BLaER1 (cell line): ENCODE data around the gene MAST2.
"Not testable (repeated sequence)": the region's sequence is repeated elsewhere in the genome, so short reads cannot be mapped to it uniquely, and the experiment has no call there.

Source experiments
- H3K27ac ChIP-seq: shearing (Covaris generic); formaldehyde crosslinking; 2 replicates; pipeline ENCODE4 v1.8.1; 2022
- H3K27me3 ChIP-seq: shearing (Covaris generic); formaldehyde crosslinking; 2 replicates; pipeline ENCODE4 v1.8.1; 2022
- H3K36me3 ChIP-seq: shearing (Covaris generic); formaldehyde crosslinking; 2 replicates; pipeline ENCODE4 v1.8.1; 2022
- H3K4me1 ChIP-seq: shearing (Covaris generic); formaldehyde crosslinking; 2 replicates; pipeline ENCODE4 v1.8.1; 2022
- H3K4me2 ChIP-seq: shearing (Covaris generic); formaldehyde crosslinking; 2 replicates; pipeline ENCODE4 v1.8.1; 2022
- H3K4me3 ChIP-seq: shearing (Covaris generic); formaldehyde crosslinking; 2 replicates; pipeline ENCODE4 v1.8.1; 2022
- H3K9ac ChIP-seq: shearing (Covaris generic); formaldehyde crosslinking; 2 replicates; pipeline ENCODE4 v1.8.1; 2022
- H3K9me3 ChIP-seq: shearing (Covaris generic); formaldehyde crosslinking; 2 replicates; pipeline ENCODE4 v1.8.1; 2022
- H4K20me1 ChIP-seq: shearing (Covaris generic); formaldehyde crosslinking; 2 replicates; pipeline ENCODE4 v1.8.1; 2022
- Cebpa-rat ChIP-seq: shearing (Covaris generic); IDR thresholded peaks from 2 replicates; pipeline ENCODE4 v1.8.1; 2022

MAST2 gene

DNA sequence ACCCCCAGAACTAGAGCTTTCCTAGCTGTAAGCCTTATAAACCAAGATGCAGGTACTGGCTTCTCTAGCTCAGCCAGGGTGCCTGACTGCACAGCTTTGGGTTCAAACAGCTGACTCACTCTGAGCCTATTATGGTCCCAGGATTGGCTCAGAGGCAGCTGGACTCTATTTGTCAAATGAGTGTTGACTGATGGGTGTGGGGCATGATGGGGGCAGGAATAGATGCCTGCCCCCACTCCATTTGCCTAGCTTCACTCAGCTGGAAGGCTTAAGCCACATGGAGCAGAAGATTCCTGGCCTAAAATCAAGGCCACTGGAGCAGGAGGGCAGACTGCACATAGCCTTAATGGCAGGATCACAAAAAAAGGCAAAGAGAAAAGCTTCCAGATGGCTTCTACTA lies 238.6 kb downstream of the MAST2 start:
- H3K9ac ChIP-seq: no peak overlapping the region
- no peak for TF ChIP-seq Cebpa-rat
- H3K36me3 ChIP-seq: peaks cover 92% of the 10 kb centered on the region
- peaks cover 36% of the 10 kb centered on the region for H3K4me1 ChIP-seq
- H3K9me3 ChIP-seq: no peaks in the 10 kb centered on the region
- peak overlapping the region; percentile 65; the same call in 1 of the 2 replicates for H3K4me2 ChIP-seq
- no peak overlapping the region for H3K27ac ChIP-seq
- H3K27me3 ChIP-seq: no peaks in the 10 kb centered on the region
- H4K20me1 ChIP-seq: peaks cover 26% of the 10 kb centered on the region; the same call in 1 of the 2 replicates
- H3K4me3 ChIP-seq: no peak overlapping the region

DNA sequence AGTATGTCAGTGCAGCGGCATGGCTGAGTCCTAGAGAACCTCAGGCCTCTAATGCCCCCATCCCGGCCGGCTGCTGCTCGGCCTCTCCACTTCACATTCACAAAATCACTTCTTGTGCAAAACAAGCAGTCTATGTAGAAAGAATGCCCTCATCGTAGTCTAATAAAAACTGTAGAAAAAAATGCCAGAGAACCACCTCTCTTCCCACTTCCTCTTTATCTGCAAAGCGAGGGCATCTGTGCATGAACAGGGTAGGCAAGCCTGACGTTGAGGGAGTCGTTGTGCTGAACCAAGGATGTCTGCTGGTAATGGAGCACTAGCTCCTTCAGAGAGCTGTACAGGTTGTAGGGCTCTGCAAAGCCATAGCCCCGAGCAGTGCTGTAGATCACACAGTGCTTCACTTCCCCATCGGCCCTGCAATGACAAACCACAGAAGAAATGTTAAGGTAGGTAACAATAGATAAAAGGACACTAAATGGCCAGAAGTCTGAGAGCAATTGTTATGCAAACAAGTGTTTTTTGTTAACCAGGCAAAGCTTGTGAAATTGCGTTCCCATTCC lies 240.1 kb downstream of the MAST2 start:
- Histone ChIP-seq H3K27ac (peak overlapping the region; percentile 40), H3K9ac (no peak overlapping the region; the same call in 1 of the 2 replicates), H3K4me2 (peak overlapping the region; percentile 65), H3K4me1 (peaks cover 36% of the 10 kb centered on the region), H3K4me3 (no peak overlapping the region), H4K20me1 (peaks cover 12% of the 10 kb centered on the region; the same call in 1 of the 2 replicates), H3K27me3 (no peaks in the 10 kb centered on the region), H3K9me3 (no peaks in the 10 kb centered on the region), H3K36me3 (peaks cover 96% of the 10 kb centered on the region)
- no peak for TF ChIP-seq Cebpa-rat

DNA sequence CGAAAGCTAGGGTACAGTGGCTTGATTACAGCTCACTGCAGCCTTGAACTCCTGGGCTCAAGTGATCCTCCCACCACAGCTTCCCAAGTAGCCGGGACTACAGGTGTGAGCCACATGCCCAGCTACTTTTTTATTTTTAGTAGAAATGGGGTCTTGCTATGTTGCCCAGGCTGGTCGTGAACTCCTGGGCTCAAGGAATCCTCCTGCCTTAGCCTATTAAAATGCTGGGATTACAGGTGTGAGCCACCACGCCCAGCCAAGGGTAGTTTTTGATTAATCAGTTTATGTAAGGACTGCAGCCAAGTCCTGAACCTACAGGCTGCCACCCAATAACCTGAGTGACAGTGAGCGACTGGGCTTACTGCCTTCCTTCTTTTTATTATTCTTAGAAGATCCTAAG lies 240.7 kb downstream of the MAST2 start:
- no peak overlapping the region for H3K9ac ChIP-seq
- H3K27ac ChIP-seq: peak overlapping the region; percentile 40; the same call in 1 of the 2 replicates
- H3K27me3 ChIP-seq: no peaks in the 10 kb centered on the region
- TF ChIP-seq Cebpa-rat: no peak
- peak overlapping the region; percentile 65 for H3K4me2 ChIP-seq
- H3K9me3 ChIP-seq: no peaks in the 10 kb centered on the region
- H3K36me3 ChIP-seq: peaks cover 96% of the 10 kb centered on the region
- peaks cover 36% of the 10 kb centered on the region for H3K4me1 ChIP-seq
- no peak overlapping the region for H3K4me3 ChIP-seq
- H4K20me1 ChIP-seq: peaks cover 11% of the 10 kb centered on the region; the same call in 1 of the 2 replicates

DNA sequence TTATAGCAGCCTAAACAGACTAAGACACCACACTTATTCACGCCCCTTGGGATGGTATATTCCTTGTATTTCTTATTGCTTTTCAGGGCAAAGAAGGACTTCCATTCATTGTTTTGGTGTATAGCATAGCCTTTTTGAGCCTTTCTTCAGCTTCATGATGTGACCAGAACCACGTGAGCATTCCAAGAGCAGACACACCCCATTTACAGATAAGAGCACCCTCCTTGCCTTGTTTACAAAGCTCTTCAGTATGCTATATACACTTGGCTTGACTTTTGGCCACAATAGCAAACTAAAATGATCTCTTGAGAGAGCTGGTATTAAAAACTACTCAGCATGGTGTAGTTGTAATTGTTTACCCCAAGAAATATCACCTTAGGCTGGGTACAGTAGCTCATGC lies 250.3 kb downstream of the MAST2 start:
- Histone ChIP-seq H3K4me2 (no peak overlapping the region), H3K36me3 (peaks cover 97% of the 10 kb centered on the region), H4K20me1 (peaks cover 5% of the 10 kb centered on the region; the same call in 1 of the 2 replicates), H3K9me3 (peaks cover 2% of the 10 kb centered on the region; the same call in 1 of the 2 replicates), H3K27me3 (no peaks in the 10 kb centered on the region), H3K9ac (no peak overlapping the region), H3K4me1 (no peaks in the 10 kb centered on the region), H3K4me3 (no peak overlapping the region), H3K27ac (no peak overlapping the region)
- no peak for TF ChIP-seq Cebpa-rat

DNA sequence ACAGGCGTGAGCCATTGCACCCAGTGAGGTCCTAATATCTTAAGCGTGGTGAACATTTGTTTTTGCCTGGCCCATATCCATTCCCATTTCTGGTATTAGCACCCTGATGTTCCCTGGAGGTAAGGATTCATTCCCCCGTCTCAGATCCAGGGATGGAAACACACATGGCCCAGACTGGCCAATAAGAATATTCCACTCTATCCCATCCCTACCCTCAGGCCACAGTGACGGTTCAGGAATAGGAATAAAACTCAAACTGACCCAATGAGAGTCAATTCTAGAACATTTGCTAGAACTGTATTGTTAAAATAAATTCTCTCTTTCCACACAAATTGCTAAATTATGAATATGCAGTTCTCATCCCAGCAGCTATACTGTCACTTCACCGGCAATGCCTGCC lies 252.9 kb downstream of the MAST2 start:
- H3K27ac ChIP-seq: no peak overlapping the region
- H3K9ac ChIP-seq: no peak overlapping the region
- no peak overlapping the region for H3K4me3 ChIP-seq
- no peaks in the 10 kb centered on the region for H3K27me3 ChIP-seq
- TF ChIP-seq Cebpa-rat: no peak
- no peaks in the 10 kb centered on the region for H3K4me1 ChIP-seq
- peaks cover 97% of the 10 kb centered on the region for H3K36me3 ChIP-seq
- H3K9me3 ChIP-seq: peaks cover 23% of the 10 kb centered on the region
- H4K20me1 ChIP-seq: peaks cover 5% of the 10 kb centered on the region; the same call in 1 of the 2 replicates
- H3K4me2 ChIP-seq: no peak overlapping the region

DNA sequence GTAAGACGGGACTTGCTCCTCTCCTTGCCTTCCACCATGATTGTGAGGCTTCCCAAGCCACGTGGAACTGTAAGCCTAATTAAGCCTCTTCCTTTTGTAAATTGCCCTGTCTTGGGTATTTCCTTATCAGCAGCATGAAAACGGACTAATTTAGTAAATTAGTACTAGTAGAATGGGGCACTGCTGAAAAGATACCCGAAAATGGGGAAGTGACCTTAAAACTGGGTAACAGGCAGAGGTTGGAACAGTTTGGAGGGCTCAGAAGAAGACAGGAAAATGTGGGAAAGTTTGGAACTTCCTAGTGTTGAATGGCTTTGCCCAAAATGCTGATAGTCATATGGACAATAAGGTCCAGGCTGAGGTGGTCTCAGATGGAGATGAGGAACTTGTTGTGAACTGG lies 253.8 kb downstream of the MAST2 start:
- H3K9ac ChIP-seq, H3K27me3 ChIP-seq, H3K4me2 ChIP-seq, H3K4me1 ChIP-seq, H4K20me1 ChIP-seq, H3K27ac ChIP-seq, H3K4me3 ChIP-seq: not testable (repeated sequence)
- Histone ChIP-seq H3K36me3 (peaks cover 98% of the 10 kb centered on the region), H3K9me3 (peaks cover 23% of the 10 kb centered on the region)

DNA sequence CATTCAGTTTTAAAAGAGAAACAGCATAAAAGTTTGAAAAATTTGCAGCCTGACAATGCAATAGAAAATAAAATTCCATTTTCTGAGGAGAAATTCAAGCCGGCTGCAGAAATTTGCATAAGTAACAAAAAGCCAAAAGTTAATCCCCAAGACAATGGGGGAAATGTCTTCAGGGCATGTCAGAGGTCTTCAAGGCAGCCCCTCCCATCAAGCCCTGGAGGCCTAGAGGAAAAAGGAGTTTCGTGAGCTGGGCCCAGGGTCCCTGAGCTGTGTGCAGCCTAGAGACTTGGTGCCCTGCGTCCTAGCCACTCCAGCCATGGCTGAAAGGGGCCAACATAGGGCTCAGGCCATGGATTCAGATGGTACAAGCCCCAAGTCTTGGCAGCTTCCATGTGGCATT lies 254.4 kb downstream of the MAST2 start:
- Histone ChIP-seq H4K20me1 (peaks cover 5% of the 10 kb centered on the region; the same call in 1 of the 2 replicates), H3K4me3 (no peak overlapping the region), H3K27ac (no peak overlapping the region), H3K9ac (no peak overlapping the region), H3K4me2 (no peak overlapping the region), H3K27me3 (no peaks in the 10 kb centered on the region), H3K9me3 (peaks cover 23% of the 10 kb centered on the region), H3K4me1 (peaks cover 7% of the 10 kb centered on the region), H3K36me3 (peaks cover 100% of the 10 kb centered on the region)
- no peak for TF ChIP-seq Cebpa-rat

DNA sequence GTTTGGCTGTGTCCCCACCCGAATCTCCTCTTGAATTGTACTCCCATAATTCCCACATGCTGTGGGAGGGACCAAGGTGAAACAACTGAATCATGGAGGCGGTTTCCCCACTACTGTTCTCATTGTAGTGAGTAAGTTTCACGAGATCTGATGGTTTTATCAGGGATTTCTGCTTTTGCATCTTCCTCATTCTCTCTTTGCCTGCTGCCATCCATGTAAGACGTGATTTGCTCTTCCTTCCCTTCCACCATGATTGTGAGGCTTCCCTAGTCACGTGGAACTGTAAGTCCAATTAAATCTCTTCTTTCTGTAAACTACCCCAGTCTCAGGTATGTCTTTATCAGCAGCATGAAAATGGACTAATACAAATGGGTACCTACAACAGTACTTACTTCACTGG lies 255.5 kb downstream of the MAST2 start:
- no peak for TF ChIP-seq Cebpa-rat
- Histone ChIP-seq H3K4me2 (no peak overlapping the region), H3K9ac (no peak overlapping the region), H3K27me3 (no peaks in the 10 kb centered on the region), H3K9me3 (peaks cover 23% of the 10 kb centered on the region), H3K4me3 (no peak overlapping the region), H4K20me1 (peaks cover 5% of the 10 kb centered on the region; the same call in 1 of the 2 replicates), H3K4me1 (peaks cover 15% of the 10 kb centered on the region), H3K36me3 (peaks cover 99% of the 10 kb centered on the region), H3K27ac (no peak overlapping the region)

DNA sequence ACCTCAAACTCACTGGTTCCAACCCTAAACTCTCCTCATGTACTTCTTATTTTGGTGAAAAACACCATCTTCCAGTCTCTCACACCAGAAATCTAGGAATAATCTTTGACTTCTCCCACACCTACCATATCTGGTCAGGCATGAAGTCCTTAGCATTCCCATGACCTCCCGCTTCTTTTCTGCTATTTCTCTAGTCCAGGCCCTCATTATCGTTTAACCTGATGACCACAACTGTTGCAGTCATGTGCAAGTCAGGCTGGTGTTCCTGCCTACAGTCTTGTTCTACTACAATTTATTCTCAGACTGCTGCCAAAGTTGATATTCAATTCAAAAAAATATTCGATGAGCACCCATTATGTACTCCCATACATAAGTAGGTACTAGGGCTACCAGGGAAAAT lies 257.7 kb downstream of the MAST2 start:
- TF ChIP-seq Cebpa-rat: no peak
- no peaks in the 10 kb centered on the region for H3K27me3 ChIP-seq

DNA sequence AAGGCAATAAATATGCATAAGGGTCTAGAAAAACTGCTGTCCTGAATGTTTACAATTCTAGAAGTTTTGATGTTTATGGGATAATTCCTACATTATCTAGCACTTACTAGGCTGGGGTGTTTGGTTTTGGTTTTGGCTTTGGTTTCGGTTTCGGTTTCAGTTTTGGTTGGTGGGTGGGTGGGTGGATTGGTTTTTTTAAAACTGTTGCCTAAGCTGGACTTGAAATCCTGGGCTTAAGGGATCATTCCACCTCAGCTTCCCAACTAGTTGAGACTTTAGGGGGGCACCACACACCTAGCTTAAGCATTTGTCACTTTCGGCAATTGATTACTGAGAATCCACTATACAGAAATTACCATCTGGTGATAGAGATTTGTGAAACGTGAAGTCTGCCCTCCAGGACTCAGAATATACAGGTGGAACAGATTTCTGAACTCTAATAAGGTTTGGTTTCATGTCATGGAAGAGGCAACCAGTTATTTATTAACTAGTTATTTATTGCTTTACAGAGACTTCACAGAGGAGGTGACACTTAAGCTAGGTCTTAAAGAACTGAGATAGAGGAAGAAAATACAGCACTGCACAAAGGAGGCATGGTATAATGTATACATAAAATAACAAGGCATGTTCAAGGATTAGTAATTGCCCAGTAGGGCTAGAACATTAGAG lies 259.4 kb downstream of the MAST2 start:
- no peak for TF ChIP-seq Cebpa-rat
- H3K27ac ChIP-seq: no peak overlapping the region
- peaks cover 85% of the 10 kb centered on the region for H3K36me3 ChIP-seq
- peaks cover 10% of the 10 kb centered on the region; the same call in 1 of the 2 replicates for H4K20me1 ChIP-seq
- no peak overlapping the region for H3K4me3 ChIP-seq
- peaks cover 25% of the 10 kb centered on the region for H3K4me1 ChIP-seq
- H3K9ac ChIP-seq: no peak overlapping the region
- H3K9me3 ChIP-seq: peaks cover 23% of the 10 kb centered on the region
- no peaks in the 10 kb centered on the region for H3K27me3 ChIP-seq
- peak overlapping the region; percentile 38 for H3K4me2 ChIP-seq

More for the DNA sequence above, 257.7 kb downstream of the MAST2 start:
- Histone ChIP-seq H3K9me3 (peaks cover 23% of the 10 kb centered on the region), H3K27ac (no peak overlapping the region), H3K4me1 (peaks cover 25% of the 10 kb centered on the region), H3K36me3 (peaks cover 91% of the 10 kb centered on the region), H4K20me1 (peaks cover 5% of the 10 kb centered on the region; the same call in 1 of the 2 replicates), H3K4me3 (no peak overlapping the region), H3K9ac (no peak overlapping the region), H3K4me2 (no peak overlapping the region)
